ENCODE data around the gene HOXD11. TPM values are rescaled to one million over a fixed set of nuclear protein-coding genes. Genes with fewer than 3 reads are reported as not detected.

HOXD11 gene
- total RNA-seq, 1 donor from 2014 or later, result 16.3 TPM

GRCh38 chr2:176076063-176076462, 31.0 kb upstream of the HOXD11 start:
- Histone ChIP-seq H3K27me3 (ENCODE audit: control insufficient read depth, insufficient read depth, low read length) (peaks cover 89% of the 10 kb centered on the region), H3K4me3 (ENCODE audit: low read depth, low read length) (no peak overlapping the region), H3K36me3 (ENCODE audit: control insufficient read depth, insufficient read depth, low read length) (no peaks in the 10 kb centered on the region)
- no peak for DNase-seq (ENCODE audit: low read depth)
- TF ChIP-seq CTCF (IDR thresholded peaks at IDR 0.05; ENCODE audit: insufficient read depth, low read length, poor library complexity, severe bottlenecking), result no peak

GRCh38 chr2:176076796-176077195, 30.3 kb upstream of the HOXD11 start:
- Histone ChIP-seq H3K4me3 (ENCODE audit: low read depth, low read length) (no peak overlapping the region), H3K27me3 (ENCODE audit: control insufficient read depth, insufficient read depth, low read length) (peaks cover 89% of the 10 kb centered on the region), H3K36me3 (ENCODE audit: control insufficient read depth, insufficient read depth, low read length) (no peaks in the 10 kb centered on the region)
- DNase-seq (ENCODE audit: low read depth), result no peak
- TF ChIP-seq CTCF (IDR thresholded peaks at IDR 0.05; ENCODE audit: insufficient read depth, low read length, poor library complexity, severe bottlenecking), result no peak

DNA sequence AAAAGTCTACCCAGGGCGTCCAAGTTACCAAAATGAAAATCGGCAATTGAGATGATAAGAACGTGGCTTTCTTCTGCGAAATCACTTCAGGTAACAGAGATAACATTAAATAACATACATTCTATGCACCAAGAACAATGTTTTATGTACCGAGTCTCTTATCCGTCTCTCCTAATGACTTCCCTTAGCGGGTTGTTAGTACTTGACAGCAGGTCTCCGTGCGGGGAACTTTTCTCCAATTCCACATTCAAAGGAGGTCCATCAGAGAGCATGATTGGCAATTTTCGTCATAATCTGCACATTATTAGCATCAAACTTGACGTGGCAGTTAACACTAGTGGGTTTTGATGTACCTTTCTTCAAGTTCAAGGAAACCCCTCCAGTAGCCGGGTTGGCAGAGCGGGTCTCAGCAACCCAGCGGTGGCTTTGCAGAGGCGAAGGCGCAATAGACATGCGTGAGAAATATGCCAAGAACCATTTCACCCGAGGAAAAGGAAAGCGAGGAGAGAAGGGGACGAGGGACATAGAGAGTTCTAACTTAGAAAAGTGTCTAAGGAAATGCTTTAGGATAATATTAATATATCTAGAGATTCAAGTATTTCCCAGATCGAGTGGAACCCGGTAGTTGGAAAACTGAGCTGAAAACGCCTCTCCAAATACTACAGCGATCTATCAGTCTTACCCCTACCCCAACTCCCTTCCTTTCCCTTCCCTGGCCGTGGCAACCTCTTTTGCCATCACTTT, 28.4 kb upstream of the HOXD11 start:
- no peak for DNase-seq (ENCODE audit: low read depth)
- no peaks in the 10 kb centered on the region for H3K36me3 ChIP-seq (ENCODE audit: control insufficient read depth, insufficient read depth, low read length)
- peaks cover 89% of the 10 kb centered on the region for H3K27me3 ChIP-seq (ENCODE audit: control insufficient read depth, insufficient read depth, low read length)
- TF ChIP-seq CTCF (IDR thresholded peaks at IDR 0.05; ENCODE audit: insufficient read depth, low read length, poor library complexity, severe bottlenecking), result no peak
- H3K4me3 ChIP-seq (ENCODE audit: low read depth, low read length), result no peak overlapping the region

GRCh38 chr2:176079285-176079830, 27.7 kb upstream of the HOXD11 start:
- Histone ChIP-seq H3K27me3 (ENCODE audit: control insufficient read depth, insufficient read depth, low read length) (peaks cover 89% of the 10 kb centered on the region), H3K36me3 (ENCODE audit: control insufficient read depth, insufficient read depth, low read length) (no peaks in the 10 kb centered on the region), H3K4me3 (ENCODE audit: low read depth, low read length) (no peak overlapping the region)
- DNase-seq (ENCODE audit: low read depth), result no peak
- no peak for TF ChIP-seq CTCF (IDR thresholded peaks at IDR 0.05; ENCODE audit: insufficient read depth, low read length, poor library complexity, severe bottlenecking)

- no peak for DNase-seq (ENCODE audit: low read depth)
- no peak overlapping the region for H3K4me3 ChIP-seq (ENCODE audit: low read depth, low read length)
- no peaks in the 10 kb centered on the region for H3K36me3 ChIP-seq (ENCODE audit: control insufficient read depth, insufficient read depth, low read length)
- TF ChIP-seq CTCF (IDR thresholded peaks at IDR 0.05; ENCODE audit: insufficient read depth, low read length, poor library complexity, severe bottlenecking), result peak; percentile 48
- peaks cover 89% of the 10 kb centered on the region for H3K27me3 ChIP-seq (ENCODE audit: control insufficient read depth, insufficient read depth, low read length)
These were observed 27.1 kb upstream of the HOXD11 start for GRCh38 chr2:176079831-176080539.
